HG03342 (cell line): ENCODE results near the gene GRAMD1B.

Experiments
- ATAC-seq: cut with Tn5 transposase; IDR thresholded peaks from one replicate; pipeline ENCODE4 v1.9.1; 2021; ENCODE audit warnings: mild to moderate bottlenecking, moderate library complexity; ENCODE audit not compliant: unreplicated experiment

The GRAMD1B gene

GRCh38 chr11:123584737-123585136 is 154.7 kb downstream of the GRAMD1B start:
- ATAC-seq: no peak

GRCh38 chr11:123585206-123585605 is 155.1 kb downstream of the GRAMD1B start:
- ATAC-seq: no peak

- ATAC-seq: no peak
Measured at GRCh38 chr11:123585706-123586105, 155.6 kb downstream of the GRAMD1B start.

- no peak for ATAC-seq
Measured at GRCh38 chr11:123586568-123586967, 156.5 kb downstream of the GRAMD1B start.

- no peak for ATAC-seq
Measured at GRCh38 chr11:123587044-123587443, 157.0 kb downstream of the GRAMD1B start.

GRCh38 chr11:123587559-123587958 is 157.5 kb downstream of the GRAMD1B start:
- no peak for ATAC-seq

- no peak for ATAC-seq
Measured at GRCh38 chr11:123588117-123588863, 158.2 kb downstream of the GRAMD1B start.

GRCh38 chr11:123588864-123589262 is 158.8 kb downstream of the GRAMD1B start:
- ATAC-seq: no peak

- ATAC-seq: no peak
Measured at GRCh38 chr11:123590296-123590912, 160.3 kb downstream of the GRAMD1B start.

- no peak for ATAC-seq
Measured at GRCh38 chr11:123593570-123593969, 163.5 kb downstream of the GRAMD1B start.

- no peak for ATAC-seq
Measured at GRCh38 chr11:123594188-123594901, 164.3 kb downstream of the GRAMD1B start.

GRCh38 chr11:123594921-123595320 is 164.9 kb downstream of the GRAMD1B start:
- no peak for ATAC-seq

- ATAC-seq: no peak
Measured at GRCh38 chr11:123597859-123598258, 167.8 kb downstream of the GRAMD1B start.

GRCh38 chr11:123601136-123601535 is 171.1 kb downstream of the GRAMD1B start:
- ATAC-seq: no peak

GRCh38 chr11:123601743-123602142 is 171.7 kb downstream of the GRAMD1B start:
- ATAC-seq: no peak

- no peak for ATAC-seq
Measured at GRCh38 chr11:123603666-123604065, 173.6 kb downstream of the GRAMD1B start.

- no peak for ATAC-seq
Measured at GRCh38 chr11:123607781-123608180, 177.7 kb downstream of the GRAMD1B start.

- no peak for ATAC-seq
Measured at GRCh38 chr11:123608371-123608770, 178.3 kb downstream of the GRAMD1B start.

- no peak for ATAC-seq
Measured at GRCh38 chr11:123608945-123609344, 178.9 kb downstream of the GRAMD1B start.

- ATAC-seq: no peak
Measured at GRCh38 chr11:123611698-123612097, 181.6 kb downstream of the GRAMD1B start.

GRCh38 chr11:123616505-123617198 is 186.6 kb downstream of the GRAMD1B start:
- no peak for ATAC-seq
